Measurements from ENCODE around the gene KRT5.

DNA sequence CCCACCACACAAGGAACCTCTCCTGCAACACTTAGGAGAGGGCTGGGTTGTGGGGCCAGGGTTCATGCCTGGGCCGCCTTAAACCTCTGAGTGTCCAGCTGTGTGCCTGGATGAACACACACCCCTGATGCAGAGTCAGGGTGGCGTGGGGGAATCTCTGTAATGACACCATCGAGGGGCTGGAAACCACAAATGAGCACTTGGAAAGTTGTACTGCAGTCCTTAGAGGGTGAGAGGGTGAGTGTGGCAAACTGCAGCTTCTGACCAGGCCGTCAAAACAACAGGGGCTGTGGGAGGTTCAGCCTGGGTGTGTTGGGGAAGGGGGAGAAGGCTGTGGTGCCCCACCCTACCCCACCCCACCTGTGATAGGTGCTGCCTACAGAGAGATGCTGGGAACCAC is 12.4 kb upstream of the KRT5 start:
- no peak for TF ChIP-seq YY1 (IDR thresholded peaks at IDR 0.05)
- TF ChIP-seq, protein P1, sequence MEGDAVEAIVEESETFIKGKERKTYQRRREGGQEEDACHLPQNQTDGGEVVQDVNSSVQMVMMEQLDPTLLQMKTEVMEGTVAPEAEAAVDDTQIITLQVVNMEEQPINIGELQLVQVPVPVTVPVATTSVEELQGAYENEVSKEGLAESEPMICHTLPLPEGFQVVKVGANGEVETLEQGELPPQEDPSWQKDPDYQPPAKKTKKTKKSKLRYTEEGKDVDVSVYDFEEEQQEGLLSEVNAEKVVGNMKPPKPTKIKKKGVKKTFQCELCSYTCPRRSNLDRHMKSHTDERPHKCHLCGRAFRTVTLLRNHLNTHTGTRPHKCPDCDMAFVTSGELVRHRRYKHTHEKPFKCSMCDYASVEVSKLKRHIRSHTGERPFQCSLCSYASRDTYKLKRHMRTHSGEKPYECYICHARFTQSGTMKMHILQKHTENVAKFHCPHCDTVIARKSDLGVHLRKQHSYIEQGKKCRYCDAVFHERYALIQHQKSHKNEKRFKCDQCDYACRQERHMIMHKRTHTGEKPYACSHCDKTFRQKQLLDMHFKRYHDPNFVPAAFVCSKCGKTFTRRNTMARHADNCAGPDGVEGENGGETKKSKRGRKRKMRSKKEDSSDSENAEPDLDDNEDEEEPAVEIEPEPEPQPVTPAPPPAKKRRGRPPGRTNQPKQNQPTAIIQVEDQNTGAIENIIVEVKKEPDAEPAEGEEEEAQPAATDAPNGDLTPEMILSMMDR (IDR thresholded peaks at IDR 0.05; ENCODE audit: low read depth, low read length, missing input control): no peak
- no peak for TF ChIP-seq EGR1 (IDR thresholded peaks at IDR 0.05; ENCODE audit: low read depth in 2 of 2)
- TF ChIP-seq TAF1 (conservative IDR thresholded peaks at IDR 0.05): no peak
- no peak for TF ChIP-seq RAD21 (IDR thresholded peaks at IDR 0.05)
- TF ChIP-seq REST (IDR thresholded peaks at IDR 0.05): no peak
- no peak for TF ChIP-seq JUND (IDR thresholded peaks at IDR 0.05)
- TF ChIP-seq, protein P2, sequence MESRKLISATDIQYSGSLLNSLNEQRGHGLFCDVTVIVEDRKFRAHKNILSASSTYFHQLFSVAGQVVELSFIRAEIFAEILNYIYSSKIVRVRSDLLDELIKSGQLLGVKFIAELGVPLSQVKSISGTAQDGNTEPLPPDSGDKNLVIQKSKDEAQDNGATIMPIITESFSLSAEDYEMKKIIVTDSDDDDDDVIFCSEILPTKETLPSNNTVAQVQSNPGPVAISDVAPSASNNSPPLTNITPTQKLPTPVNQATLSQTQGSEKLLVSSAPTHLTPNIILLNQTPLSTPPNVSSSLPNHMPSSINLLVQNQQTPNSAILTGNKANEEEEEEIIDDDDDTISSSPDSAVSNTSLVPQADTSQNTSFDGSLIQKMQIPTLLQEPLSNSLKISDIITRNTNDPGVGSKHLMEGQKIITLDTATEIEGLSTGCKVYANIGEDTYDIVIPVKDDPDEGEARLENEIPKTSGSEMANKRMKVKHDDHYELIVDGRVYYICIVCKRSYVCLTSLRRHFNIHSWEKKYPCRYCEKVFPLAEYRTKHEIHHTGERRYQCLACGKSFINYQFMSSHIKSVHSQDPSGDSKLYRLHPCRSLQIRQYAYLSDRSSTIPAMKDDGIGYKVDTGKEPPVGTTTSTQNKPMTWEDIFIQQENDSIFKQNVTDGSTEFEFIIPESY (IDR thresholded peaks at IDR 0.05): no peak
- no peak for TF ChIP-seq FOXA1 (IDR thresholded peaks at IDR 0.05)
- TF ChIP-seq SP1 (IDR thresholded peaks at IDR 0.05): no peak
- no peak for TF ChIP-seq GABPA (IDR thresholded peaks at IDR 0.05 in 1 of 2, conservative IDR thresholded peaks at IDR 0.05 in 1 of 2)
- no peak for TF ChIP-seq FOXA2 (IDR thresholded peaks at IDR 0.05)
- TF ChIP-seq ATF3 (IDR thresholded peaks at IDR 0.05): no peak

Data from liver (tissue), 3 donors.